ENCODE results near the gene KBTBD8. TPM values are rescaled to one million over a fixed set of nuclear protein-coding genes. Genes with fewer than 3 reads are reported as not detected.
A peak's percentile ranks its signal among the peaks of the same experiment; 100 is the strongest.

KBTBD8 gene
- total and polyA plus RNA-seq, 2 of the 13 experiments (the other 11 are each of a cell fraction or from before 2014, with no cell fraction given), result 1.1 to 7.6 TPM

- H2AFZ ChIP-seq (ENCODE audit: low read length), result no peak overlapping the region
- H3K4me3 ChIP-seq (replicated peaks in 1 of 3; ENCODE audit: insufficient read depth in 1 of 3, low read depth in 2 of 3, low read length in 3 of 3), result no peak overlapping the region
- no TSS peak for BruUV-seq (replicated peaks)
- in situ Hi-C loops (cut with HindIII; ENCODE audit: extremely low pct_ligation_motif_present, low pct_unique_long_range_greater_than_20kb), result loop anchor here (25.0 kb wide), 1 partner anchor 1897 kb away; no protein-coding TSS in a partner anchor
- intact Hi-C loops (cut with micrococcal nuclease; ENCODE audit: unreplicated experiment), result no loop called here
- WGBS (ENCODE audit: low lambda C conversion rate), result 40% methylated on average over 7 of the region's 7 CpGs
- no peaks in the 10 kb centered on the region for H3K79me2 ChIP-seq (ENCODE audit: insufficient read depth, low read length)
- no peaks in the 10 kb centered on the region for H3K36me3 ChIP-seq (replicated peaks in 1 of 2; ENCODE audit: control insufficient read depth in 1 of 2, insufficient read depth in 2 of 2, low read length in 2 of 2)
- peak overlapping the region; percentile 23; the same call in 1 of the 2 replicates for H3K4me2 ChIP-seq (ENCODE audit: low read depth, low read length)
- ATAC-seq (peak; percentile 80), DNase-seq (ENCODE audit: low spot score) (peak; percentile 36), FAIRE-seq (no peak)
- ChIA-PET POLR2A (no interaction called here), CTCF (ENCODE audit: low intra/inter-chr PET ratio, low total read pairs) (no interaction called here)
- 0 out of 5 replicates have a peak, but pooled peaks cover 0 to 2% of the 10 kb centered on the region in 2 experiments for H3K27me3 ChIP-seq (ENCODE audit: control insufficient read depth in 1 of 2, insufficient read depth in 2 of 2, low read length in 2 of 2)
- no peak overlapping the region for H3K9ac ChIP-seq (ENCODE audit: insufficient read depth, low read depth, low read length)
- H3K4me1 ChIP-seq (ENCODE audit: insufficient read depth, low read length), result 0 out of 2 replicates have a peak, but pooled peaks cover 5% of the 10 kb centered on the region
- no peaks in the 10 kb centered on the region for H4K20me1 ChIP-seq (ENCODE audit: insufficient read depth, low read length)
- H3K9me3 ChIP-seq (ENCODE audit: low read length), result no peaks in the 10 kb centered on the region
- H3K27ac ChIP-seq (ENCODE audit: extremely low read length, insufficient read depth, low read length), result no peak overlapping the region
- TF ChIP-seq ZFP36L1 (CRISPR knock-in tag; IDR thresholded peaks at IDR 0.05) (no peak), PHF21A (CRISPR knock-in tag; IDR thresholded peaks at IDR 0.05) (no peak), WIZ (CRISPR knock-in tag; IDR thresholded peaks at IDR 0.05) (no peak), ZNF124 (CRISPR knock-in tag; IDR thresholded peaks at IDR 0.05) (no peak), ZBTB37 (CRISPR knock-in tag; IDR thresholded peaks at IDR 0.05) (no peak), HIC2 (CRISPR knock-in tag; IDR thresholded peaks at IDR 0.05; ENCODE audit: low read depth) (no peak), ZNF20 (CRISPR knock-in tag; IDR thresholded peaks at IDR 0.05) (no peak), PHB2 (IDR thresholded peaks at IDR 0.05; ENCODE audit: partially characterized antibody) (no peak), NONO (IDR thresholded peaks at IDR 0.05) (no peak), NONO (CRISPR knock-in tag; conservative IDR thresholded peaks at IDR 0.05) (no peak), SYNCRIP (IDR thresholded peaks at IDR 0.05; ENCODE audit: insufficient read depth, low read depth, low read length) (no peak), MYC (CRISPR knock-in tag; IDR thresholded peaks at IDR 0.05; ENCODE audit: borderline replicate concordance) (no peak), NFYB (CRISPR knock-in tag; IDR thresholded peaks at IDR 0.05) (peak; percentile 60; the same call in 1 of the 2 replicates), ATF6 (CRISPR knock-in tag; conservative IDR thresholded peaks at IDR 0.05) (no peak), ZNF331 (CRISPR knock-in tag; IDR thresholded peaks at IDR 0.05) (no peak), TFE3 (CRISPR knock-in tag; IDR thresholded peaks at IDR 0.05) (no peak), SOX6 (IDR thresholded peaks at IDR 0.05) (no peak), SOX6 (CRISPR knock-in tag; IDR thresholded peaks at IDR 0.05) (no peak), TARDBP (CRISPR knock-in tag; IDR thresholded peaks at IDR 0.05) (no peak)
These were observed 8.0 kb upstream of the KBTBD8 start for GRCh38 chr3:66989860-66990696.

Measured in HepG2 (cell line).